ENCODE measurements around the gene PIP4K2B.
"Not testable (repeated sequence)": the region's sequence is repeated elsewhere in the genome, so short reads cannot be mapped to it uniquely, and the experiment has no call there.

The PIP4K2B gene

GRCh38 chr17:38728290-38728831 is 71.0 kb downstream of the PIP4K2B start:
- H3K4me3 ChIP-seq (replicated peaks; ENCODE audit: low read depth, low read length): no peak overlapping the region
- DNase-seq (ENCODE audit: low read depth): no peak

DNA sequence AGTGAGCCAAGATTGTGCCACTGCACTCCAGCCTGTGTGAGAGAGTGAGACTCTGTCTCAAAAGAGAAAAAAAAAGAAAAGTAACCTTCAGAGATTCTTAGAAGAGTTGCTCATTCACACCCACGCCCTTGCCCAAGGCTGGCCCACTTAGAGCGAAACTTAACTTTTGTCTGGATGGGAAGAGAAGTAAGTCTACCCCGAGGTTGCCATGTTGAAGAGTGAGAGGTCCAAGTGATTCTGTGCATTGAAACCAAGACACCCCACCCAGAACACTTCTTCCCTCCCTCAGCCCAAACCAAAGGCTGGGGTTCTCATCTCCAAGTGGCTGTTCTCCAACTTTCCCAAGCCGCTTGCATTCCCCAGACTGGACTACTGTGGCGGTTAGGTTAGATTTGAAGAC is 71.6 kb downstream of the PIP4K2B start:
- H3K4me3 ChIP-seq (replicated peaks; ENCODE audit: low read depth, low read length): no peak overlapping the region
- TF ChIP-seq, protein P1, sequence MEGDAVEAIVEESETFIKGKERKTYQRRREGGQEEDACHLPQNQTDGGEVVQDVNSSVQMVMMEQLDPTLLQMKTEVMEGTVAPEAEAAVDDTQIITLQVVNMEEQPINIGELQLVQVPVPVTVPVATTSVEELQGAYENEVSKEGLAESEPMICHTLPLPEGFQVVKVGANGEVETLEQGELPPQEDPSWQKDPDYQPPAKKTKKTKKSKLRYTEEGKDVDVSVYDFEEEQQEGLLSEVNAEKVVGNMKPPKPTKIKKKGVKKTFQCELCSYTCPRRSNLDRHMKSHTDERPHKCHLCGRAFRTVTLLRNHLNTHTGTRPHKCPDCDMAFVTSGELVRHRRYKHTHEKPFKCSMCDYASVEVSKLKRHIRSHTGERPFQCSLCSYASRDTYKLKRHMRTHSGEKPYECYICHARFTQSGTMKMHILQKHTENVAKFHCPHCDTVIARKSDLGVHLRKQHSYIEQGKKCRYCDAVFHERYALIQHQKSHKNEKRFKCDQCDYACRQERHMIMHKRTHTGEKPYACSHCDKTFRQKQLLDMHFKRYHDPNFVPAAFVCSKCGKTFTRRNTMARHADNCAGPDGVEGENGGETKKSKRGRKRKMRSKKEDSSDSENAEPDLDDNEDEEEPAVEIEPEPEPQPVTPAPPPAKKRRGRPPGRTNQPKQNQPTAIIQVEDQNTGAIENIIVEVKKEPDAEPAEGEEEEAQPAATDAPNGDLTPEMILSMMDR (IDR thresholded peaks at IDR 0.05; ENCODE audit: low read length, missing control alignments): no peak
- DNase-seq (ENCODE audit: low read depth): no peak

More at GRCh38 chr17:38728290-38728831, 71.0 kb downstream of the PIP4K2B start:
- TF ChIP-seq, protein P1 (IDR thresholded peaks at IDR 0.05; ENCODE audit: low read length, missing control alignments): no peak

DNA sequence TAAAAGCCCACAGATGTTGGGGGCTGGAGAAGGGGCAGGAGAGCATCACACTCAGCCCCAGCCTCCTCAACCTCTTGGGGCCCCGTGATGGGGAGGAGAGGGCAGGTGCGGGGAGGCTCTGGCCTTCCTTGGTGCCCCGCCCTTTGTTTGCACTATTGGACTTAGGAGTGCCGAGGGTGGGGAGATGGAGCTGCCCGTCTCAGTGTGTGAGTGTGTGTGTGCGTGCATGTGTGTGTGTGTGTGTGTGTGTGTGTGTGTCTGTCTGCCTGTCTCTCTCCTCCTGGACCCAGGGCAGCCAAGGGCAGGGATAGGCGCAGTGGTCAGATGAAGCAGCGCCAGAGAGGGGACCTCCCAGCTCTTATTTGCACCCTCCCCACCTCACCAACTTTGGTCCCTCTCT is 73.2 kb downstream of the PIP4K2B start:
- not testable (repeated sequence) for DNase-seq (ENCODE audit: low read depth); H3K4me3 ChIP-seq (replicated peaks; ENCODE audit: low read depth, low read length)

- no peak for DNase-seq (ENCODE audit: low read depth)
- no peak overlapping the region for H3K4me3 ChIP-seq (replicated peaks; ENCODE audit: low read depth, low read length)
- TF ChIP-seq, protein P1 (IDR thresholded peaks at IDR 0.05; ENCODE audit: low read length, missing control alignments): no peak
Observed at GRCh38 chr17:38725066-38725465, 74.3 kb downstream of the PIP4K2B start.

DNA sequence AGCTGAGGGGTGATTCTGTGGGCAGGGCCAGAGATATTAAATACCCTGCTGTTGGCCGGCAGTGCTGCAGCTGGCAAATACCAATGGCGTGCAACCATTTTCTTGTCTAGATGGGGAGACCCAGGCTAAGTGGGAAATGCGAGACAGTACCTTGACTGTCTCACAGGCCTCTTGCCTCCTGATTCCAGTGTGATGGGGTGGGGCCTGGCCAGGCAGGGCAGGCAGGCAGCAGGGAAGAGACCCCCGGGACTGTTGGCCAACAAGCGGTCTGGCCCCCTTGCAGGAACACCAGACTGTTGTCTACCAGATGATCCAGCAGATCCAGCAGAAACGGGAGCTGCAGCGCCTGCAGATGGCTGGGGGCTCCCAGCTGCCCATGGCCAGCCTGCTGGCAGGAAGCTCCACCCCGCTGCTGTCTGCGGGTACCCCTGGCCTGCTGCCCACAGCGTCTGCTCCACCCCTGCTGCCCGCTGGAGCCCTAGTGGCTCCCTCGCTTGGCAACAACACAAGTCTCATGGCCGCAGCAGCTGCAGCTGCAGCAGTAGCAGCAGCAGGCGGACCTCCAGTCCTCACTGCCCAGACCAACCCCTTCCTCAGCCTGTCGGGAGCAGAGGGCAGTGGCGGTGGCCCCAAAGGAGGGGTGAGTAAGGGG is 74.9 kb downstream of the PIP4K2B start:
- H3K4me3 ChIP-seq (replicated peaks; ENCODE audit: low read depth, low read length): no peak overlapping the region
- DNase-seq (ENCODE audit: low read depth): no peak
- TF ChIP-seq, protein P1 (IDR thresholded peaks at IDR 0.05; ENCODE audit: low read length, missing control alignments): no peak

DNA sequence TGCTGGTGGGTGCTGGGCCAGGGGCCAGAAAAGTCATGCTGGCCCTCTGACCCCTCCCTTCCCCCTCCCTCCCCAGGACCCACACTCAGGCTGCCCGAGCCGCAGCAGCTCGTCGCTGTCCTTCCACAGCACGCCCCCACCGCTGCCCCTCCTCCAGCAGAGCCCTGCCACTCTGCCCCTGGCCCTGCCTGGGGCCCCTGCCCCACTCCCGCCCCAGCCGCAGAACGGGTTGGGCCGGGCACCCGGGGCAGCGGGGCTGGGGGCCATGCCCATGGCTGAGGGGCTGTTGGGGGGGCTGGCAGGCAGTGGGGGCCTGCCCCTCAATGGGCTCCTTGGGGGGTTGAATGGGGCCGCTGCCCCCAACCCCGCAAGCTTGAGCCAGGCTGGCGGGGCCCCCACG is 77.6 kb downstream of the PIP4K2B start:
- H3K4me3 ChIP-seq (replicated peaks; ENCODE audit: low read depth, low read length): no peak overlapping the region
- TF ChIP-seq, protein P1 (IDR thresholded peaks at IDR 0.05; ENCODE audit: low read length, missing control alignments): no peak
- DNase-seq (ENCODE audit: low read depth): no peak

- H3K4me3 ChIP-seq (replicated peaks; ENCODE audit: low read depth, low read length): no peak overlapping the region
- DNase-seq (ENCODE audit: low read depth): no peak
- TF ChIP-seq, protein P1 (IDR thresholded peaks at IDR 0.05; ENCODE audit: low read length, missing control alignments): no peak
Observed at GRCh38 chr17:38720941-38721340, 78.4 kb downstream of the PIP4K2B start.

Data from fibroblast of pulmonary artery (primary cell).